HepG2 (cell line): Measurements from ENCODE around the gene SDHAF1. TPM values are rescaled to one million over a fixed set of nuclear protein-coding genes. Genes with fewer than 3 reads are reported as not detected.

Source experiments
- CREB1 ChIP-seq, 2 experiments: fragments of 450-650 bp in 1 of 2; IDR thresholded peaks; 2 replicates each; pipeline ENCODE4 v1.6.1; 2016 to 2017; ENCODE audit warnings: control low read depth in 1 of 2, mild to moderate bottlenecking in 1 of 2, missing compliant biosample characterization in 1 of 2, missing genetic modification characterization in 1 of 2
- CTCF ChIP-seq: sonication (generic); formaldehyde crosslinking; IDR thresholded peaks from 2 replicates; pipeline ENCODE4 v1.5.0; 2020; ENCODE audit warnings: mild to moderate bottlenecking, missing genetic modification reagents, moderate library complexity
- ELF4 ChIP-seq: sonication (generic); formaldehyde crosslinking; IDR thresholded peaks from 2 replicates; pipeline ENCODE4 v1.5.0; 2020; ENCODE audit warnings: missing genetic modification reagents, mild to moderate bottlenecking, moderate library complexity, borderline replicate concordance
- JDP2 ChIP-seq: sonication (generic); formaldehyde crosslinking; IDR thresholded peaks from 2 replicates; pipeline ENCODE4 v1.8.1; 2022; ENCODE audit warnings: missing genetic modification reagents, borderline replicate concordance
- KDM5A ChIP-seq: fragments of 200-600 bp; sonication (generic); IDR thresholded peaks from 2 replicates; pipeline ENCODE4 v1.7.0; 2018; ENCODE audit warnings: antibody characterized with exemption, mild to moderate bottlenecking, low read length, borderline replicate concordance
- RBM39 ChIP-seq: fragments of 200-400 bp; formaldehyde crosslinking; IDR thresholded peaks from one replicate; pipeline ENCODE4 v1.6.1; 2018; ENCODE audit warnings: antibody characterized with exemption, mild to moderate bottlenecking, low read depth, low read length; ENCODE audit not compliant: poor library complexity, severe bottlenecking
- ZBTB33 ChIP-seq: sonication (generic); formaldehyde crosslinking; IDR thresholded peaks from 2 replicates; pipeline ENCODE4 v1.4.0; 2020; ENCODE audit warnings: missing genetic modification reagents
- ZBTB38 ChIP-seq: sonication (generic); formaldehyde crosslinking; IDR thresholded peaks from 2 replicates; pipeline ENCODE4 v1.5.1; 2020; ENCODE audit warnings: mild to moderate bottlenecking, missing genetic modification reagents
- ZNF225 ChIP-seq: sonication (generic); formaldehyde crosslinking; IDR thresholded peaks from 2 replicates; pipeline ENCODE4 v1.4.0; 2020; ENCODE audit warnings: mild to moderate bottlenecking, missing genetic modification reagents
- ZNF317 ChIP-seq: sonication (generic); formaldehyde crosslinking; IDR thresholded peaks from 2 replicates; pipeline ENCODE4 v1.5.0; 2020; ENCODE audit warnings: mild to moderate bottlenecking, missing genetic modification reagents
- ZNF333 ChIP-seq: sonication (generic); formaldehyde crosslinking; IDR thresholded peaks from 2 replicates; pipeline ENCODE4 v1.4.0; 2020; ENCODE audit warnings: mild to moderate bottlenecking, missing genetic modification reagents, borderline replicate concordance
- ZNF644 ChIP-seq: IDR thresholded peaks from 2 replicates; pipeline ENCODE4 v1.6.1; 2016; ENCODE audit warnings: low read depth
- ZNF878 ChIP-seq: sonication (generic); formaldehyde crosslinking; IDR thresholded peaks from 2 replicates; pipeline ENCODE4 v1.8.1; 2023; ENCODE audit warnings: mild to moderate bottlenecking, missing genetic modification reagents, moderate library complexity
- polyA plus RNA-seq, 8 experiments: library from polyadenylated mRNA; depleted of rRNA in 3 of 8; stranded (reverse) in 7 of 8; unstranded in 1 of 8; fragments of >200 nt; fragmentation: Illumina TruSeq in 4 of 8; extraction: Trizol in 4 of 8; gene quantifications; 2 replicates each; pipeline versions ENCODE4 v1.2.1 to v1.2.3, GENCODE V29; 2011 to 2016; ENCODE audit warnings: low read depth in 4 of 8, missing spikeins in 1 of 8, mixed read lengths in 1 of 8; ENCODE audit not compliant: insufficient read depth in 1 of 8
- total RNA-seq, 5 experiments: library from RNA; depleted of rRNA; stranded (reverse); fragments of >200 nt; fragmentation: Illumina TruSeq; extraction: Trizol; gene quantifications; 2 replicates each; pipeline ENCODE4 v1.2.3, GENCODE V29; 2016; ENCODE audit warnings: low read depth in 1 of 5
- TF ChIP-seq, protein P1 (sequence below): sonication (generic); formaldehyde crosslinking; IDR thresholded peaks from 2 replicates; pipeline ENCODE4 v1.9.0; 2022; ENCODE audit warnings: missing genetic modification reagents, mild to moderate bottlenecking, borderline replicate concordance
- TF ChIP-seq, protein P2 (sequence below): sonication (generic); formaldehyde crosslinking; IDR thresholded peaks from 2 replicates; pipeline ENCODE4; 2020; ENCODE audit warnings: missing genetic modification reagents, mild to moderate bottlenecking, borderline replicate concordance
- TF ChIP-seq, protein P3 (sequence below): sonication (generic); formaldehyde crosslinking; conservative IDR thresholded peaks from 2 replicates; pipeline ENCODE4 v1.8.0; 2022; ENCODE audit warnings: missing genetic modification reagents

Gene SDHAF1
- total and polyA plus RNA-seq, 2 of the 13 experiments (the other 11 are each of a cell fraction or from before 2014, with no cell fraction given), result 17.8 to 22.8 TPM

DNA sequence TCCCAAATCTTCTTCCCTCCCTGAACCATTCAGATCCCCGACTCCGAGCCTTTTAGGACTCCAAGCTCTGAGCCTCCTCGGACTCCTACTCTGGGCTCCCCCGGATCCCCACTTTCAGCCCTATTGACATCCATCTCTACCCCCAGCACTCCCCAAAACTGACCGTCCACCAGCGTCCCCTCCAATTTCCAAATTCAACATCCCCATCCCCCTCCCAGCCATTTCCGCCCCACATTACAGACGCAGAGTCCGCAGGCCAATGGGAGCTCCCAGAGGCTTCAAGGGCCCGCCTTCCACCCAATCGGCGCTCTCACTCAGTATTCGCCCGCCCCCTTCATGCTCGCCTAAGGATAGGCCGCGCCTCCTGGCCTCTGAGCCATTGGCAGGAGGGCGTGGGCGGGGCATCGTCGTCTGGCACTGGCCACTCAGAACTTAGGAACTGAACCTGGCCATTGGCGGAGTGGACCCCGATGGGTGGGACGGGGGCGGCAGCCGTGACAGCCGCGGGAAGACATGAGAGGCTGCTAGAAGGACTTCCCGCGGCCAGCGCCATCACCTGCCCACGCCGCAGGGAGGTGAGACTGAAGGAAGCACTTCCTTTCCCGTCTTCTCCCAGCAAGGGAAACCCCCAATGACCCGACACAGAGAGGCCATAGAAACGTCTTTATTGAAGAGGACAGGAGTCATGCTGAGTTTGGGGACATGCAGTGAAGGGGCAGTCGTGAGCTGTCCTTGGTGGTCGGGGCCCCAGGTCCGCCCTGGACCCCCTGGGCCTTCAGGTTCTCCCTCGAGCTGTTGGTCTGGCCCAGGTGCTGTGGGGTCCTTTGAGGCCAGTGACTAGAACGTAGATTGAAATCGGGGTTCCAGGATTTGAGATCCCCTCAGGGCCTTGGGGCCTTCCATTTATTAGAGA, 19.3 kb downstream of the SDHAF1 start, which contains the start of gene ALKBH6 (continued):
- TF ChIP-seq, protein P1, sequence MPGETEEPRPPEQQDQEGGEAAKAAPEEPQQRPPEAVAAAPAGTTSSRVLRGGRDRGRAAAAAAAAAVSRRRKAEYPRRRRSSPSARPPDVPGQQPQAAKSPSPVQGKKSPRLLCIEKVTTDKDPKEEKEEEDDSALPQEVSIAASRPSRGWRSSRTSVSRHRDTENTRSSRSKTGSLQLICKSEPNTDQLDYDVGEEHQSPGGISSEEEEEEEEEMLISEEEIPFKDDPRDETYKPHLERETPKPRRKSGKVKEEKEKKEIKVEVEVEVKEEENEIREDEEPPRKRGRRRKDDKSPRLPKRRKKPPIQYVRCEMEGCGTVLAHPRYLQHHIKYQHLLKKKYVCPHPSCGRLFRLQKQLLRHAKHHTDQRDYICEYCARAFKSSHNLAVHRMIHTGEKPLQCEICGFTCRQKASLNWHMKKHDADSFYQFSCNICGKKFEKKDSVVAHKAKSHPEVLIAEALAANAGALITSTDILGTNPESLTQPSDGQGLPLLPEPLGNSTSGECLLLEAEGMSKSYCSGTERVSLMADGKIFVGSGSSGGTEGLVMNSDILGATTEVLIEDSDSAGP (CRISPR knock-in tag), result peak; percentile 65; the same call in 1 of the 2 replicates
- peak; percentile 48 for TF ChIP-seq CTCF (CRISPR knock-in tag)
- TF ChIP-seq ZNF225, result no peak
- no peak for TF ChIP-seq ZNF644 (CRISPR knock-in tag)
- TF ChIP-seq ZBTB33 (CRISPR knock-in tag), result 0 out of 2 replicates have a peak, but pooled peaks have one; percentile 18
- TF ChIP-seq ZNF317, result no peak
- no peak for TF ChIP-seq JDP2 (CRISPR knock-in tag)
- 0 out of 2 replicates have a peak, but pooled peaks have one; percentile 28 for TF ChIP-seq ZBTB38 (CRISPR knock-in tag)
- TF ChIP-seq ZNF333 (CRISPR knock-in tag), result no peak
- peak; percentile 77 for TF ChIP-seq RBM39
- no peak for TF ChIP-seq ZNF878 (CRISPR knock-in tag)
- TF ChIP-seq, protein P2, sequence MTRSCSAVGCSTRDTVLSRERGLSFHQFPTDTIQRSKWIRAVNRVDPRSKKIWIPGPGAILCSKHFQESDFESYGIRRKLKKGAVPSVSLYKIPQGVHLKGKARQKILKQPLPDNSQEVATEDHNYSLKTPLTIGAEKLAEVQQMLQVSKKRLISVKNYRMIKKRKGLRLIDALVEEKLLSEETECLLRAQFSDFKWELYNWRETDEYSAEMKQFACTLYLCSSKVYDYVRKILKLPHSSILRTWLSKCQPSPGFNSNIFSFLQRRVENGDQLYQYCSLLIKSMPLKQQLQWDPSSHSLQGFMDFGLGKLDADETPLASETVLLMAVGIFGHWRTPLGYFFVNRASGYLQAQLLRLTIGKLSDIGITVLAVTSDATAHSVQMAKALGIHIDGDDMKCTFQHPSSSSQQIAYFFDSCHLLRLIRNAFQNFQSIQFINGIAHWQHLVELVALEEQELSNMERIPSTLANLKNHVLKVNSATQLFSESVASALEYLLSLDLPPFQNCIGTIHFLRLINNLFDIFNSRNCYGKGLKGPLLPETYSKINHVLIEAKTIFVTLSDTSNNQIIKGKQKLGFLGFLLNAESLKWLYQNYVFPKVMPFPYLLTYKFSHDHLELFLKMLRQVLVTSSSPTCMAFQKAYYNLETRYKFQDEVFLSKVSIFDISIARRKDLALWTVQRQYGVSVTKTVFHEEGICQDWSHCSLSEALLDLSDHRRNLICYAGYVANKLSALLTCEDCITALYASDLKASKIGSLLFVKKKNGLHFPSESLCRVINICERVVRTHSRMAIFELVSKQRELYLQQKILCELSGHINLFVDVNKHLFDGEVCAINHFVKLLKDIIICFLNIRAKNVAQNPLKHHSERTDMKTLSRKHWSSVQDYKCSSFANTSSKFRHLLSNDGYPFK, result peak; percentile 61; the same call in 1 of the 2 replicates
- peak; percentile 77 for TF ChIP-seq CREB1 (IDR thresholded peaks at IDR 0.05)
- peak; percentile 92 for TF ChIP-seq CREB1 (CRISPR knock-in tag; IDR thresholded peaks at IDR 0.05)
- TF ChIP-seq, protein P3, sequence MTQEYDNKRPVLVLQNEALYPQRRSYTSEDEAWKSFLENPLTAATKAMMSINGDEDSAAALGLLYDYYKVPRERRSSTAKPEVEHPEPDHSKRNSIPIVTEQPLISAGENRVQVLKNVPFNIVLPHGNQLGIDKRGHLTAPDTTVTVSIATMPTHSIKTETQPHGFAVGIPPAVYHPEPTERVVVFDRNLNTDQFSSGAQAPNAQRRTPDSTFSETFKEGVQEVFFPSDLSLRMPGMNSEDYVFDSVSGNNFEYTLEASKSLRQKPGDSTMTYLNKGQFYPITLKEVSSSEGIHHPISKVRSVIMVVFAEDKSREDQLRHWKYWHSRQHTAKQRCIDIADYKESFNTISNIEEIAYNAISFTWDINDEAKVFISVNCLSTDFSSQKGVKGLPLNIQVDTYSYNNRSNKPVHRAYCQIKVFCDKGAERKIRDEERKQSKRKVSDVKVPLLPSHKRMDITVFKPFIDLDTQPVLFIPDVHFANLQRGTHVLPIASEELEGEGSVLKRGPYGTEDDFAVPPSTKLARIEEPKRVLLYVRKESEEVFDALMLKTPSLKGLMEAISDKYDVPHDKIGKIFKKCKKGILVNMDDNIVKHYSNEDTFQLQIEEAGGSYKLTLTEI, result no peak
- TF ChIP-seq KDM5A, result peak; percentile 56; the same call in 1 of the 2 replicates
- peak; percentile 62; the same call in 1 of the 2 replicates for TF ChIP-seq ELF4 (CRISPR knock-in tag)
